Measurements from ENCODE around the gene NPFF.

DNA sequence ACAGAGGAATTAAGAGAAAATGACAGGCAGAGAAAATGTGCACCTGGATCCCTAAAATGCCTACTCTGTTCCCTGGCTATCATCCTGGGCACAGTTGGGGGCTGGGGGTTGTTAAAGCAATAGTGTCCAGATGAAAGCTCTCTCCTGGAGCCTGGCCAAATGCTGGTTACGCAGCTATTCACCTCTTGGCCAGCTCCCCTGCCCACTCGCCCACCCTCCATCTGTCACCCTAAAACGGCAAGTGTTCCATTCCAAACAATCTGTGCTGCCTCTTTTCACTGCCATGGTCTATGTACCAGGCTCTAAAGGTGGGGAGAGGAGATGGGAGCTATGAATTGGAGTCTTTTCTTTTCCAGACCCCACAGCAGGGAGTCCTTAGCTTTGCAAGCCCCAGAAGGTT lies 24.7 kb upstream of the NPFF start:
- TF ChIP-seq, protein P1, sequence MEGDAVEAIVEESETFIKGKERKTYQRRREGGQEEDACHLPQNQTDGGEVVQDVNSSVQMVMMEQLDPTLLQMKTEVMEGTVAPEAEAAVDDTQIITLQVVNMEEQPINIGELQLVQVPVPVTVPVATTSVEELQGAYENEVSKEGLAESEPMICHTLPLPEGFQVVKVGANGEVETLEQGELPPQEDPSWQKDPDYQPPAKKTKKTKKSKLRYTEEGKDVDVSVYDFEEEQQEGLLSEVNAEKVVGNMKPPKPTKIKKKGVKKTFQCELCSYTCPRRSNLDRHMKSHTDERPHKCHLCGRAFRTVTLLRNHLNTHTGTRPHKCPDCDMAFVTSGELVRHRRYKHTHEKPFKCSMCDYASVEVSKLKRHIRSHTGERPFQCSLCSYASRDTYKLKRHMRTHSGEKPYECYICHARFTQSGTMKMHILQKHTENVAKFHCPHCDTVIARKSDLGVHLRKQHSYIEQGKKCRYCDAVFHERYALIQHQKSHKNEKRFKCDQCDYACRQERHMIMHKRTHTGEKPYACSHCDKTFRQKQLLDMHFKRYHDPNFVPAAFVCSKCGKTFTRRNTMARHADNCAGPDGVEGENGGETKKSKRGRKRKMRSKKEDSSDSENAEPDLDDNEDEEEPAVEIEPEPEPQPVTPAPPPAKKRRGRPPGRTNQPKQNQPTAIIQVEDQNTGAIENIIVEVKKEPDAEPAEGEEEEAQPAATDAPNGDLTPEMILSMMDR (IDR thresholded peaks at IDR 0.05), result no peak
- TF ChIP-seq POLR2A (IDR thresholded peaks at IDR 0.05), result no peak

Measured in esophagus squamous epithelium (tissue), 4 donors.